Measurements from ENCODE around the gene TNNT1.
A peak's percentile ranks its signal among the peaks of the same experiment; 100 is the strongest.

The TNNT1 gene

DNA sequence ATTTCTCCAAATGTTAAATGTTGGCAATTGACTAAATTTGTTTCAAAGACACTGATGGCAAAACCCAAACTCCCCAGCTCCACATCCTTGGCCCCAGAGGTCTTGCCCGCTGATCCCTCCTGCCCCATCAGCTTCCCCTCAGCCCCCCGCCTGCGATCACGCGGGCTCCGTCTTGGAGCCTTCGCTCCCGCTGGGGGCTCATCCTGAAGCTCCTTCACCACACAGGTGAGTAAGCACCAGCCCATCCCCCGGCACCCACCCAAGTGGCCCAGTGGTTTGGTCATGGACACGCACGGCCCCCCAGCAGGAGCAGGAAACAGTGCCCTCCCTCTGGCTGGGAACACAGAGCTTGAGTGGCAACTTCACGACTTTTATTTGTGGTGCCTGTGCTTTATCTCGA, 58.4 kb downstream of the TNNT1 start:
- DNase-seq (ENCODE audit: low read depth, low spot score), result no peak

DNA sequence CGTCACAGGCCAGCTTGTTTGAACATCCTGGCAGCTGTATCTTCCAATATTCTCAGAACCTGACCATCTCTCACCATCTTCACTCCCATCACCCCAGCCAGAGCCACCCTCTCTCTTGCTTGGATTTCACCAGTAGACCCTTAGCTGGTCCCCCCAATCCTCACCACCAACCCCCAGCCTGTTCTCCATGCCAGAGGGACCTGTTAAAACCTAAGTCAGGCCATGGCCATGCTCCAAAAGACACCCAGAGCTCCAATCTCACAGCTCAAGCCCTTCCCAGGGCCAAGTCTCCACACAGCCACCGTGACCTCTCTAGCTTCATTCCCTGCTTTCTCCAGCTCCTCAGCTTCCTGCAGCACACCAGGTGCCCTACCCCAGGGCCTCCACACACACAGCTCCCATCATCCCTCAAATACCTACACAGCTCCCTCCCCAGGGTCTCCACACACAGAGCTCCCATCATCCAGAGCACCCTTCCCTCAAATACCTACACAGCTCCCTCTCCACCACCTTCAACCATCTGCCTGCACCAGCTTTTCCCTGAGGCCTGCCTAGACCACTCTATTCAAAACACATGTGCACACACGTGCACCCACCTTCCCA, 59.6 kb downstream of the TNNT1 start:
- no peak for DNase-seq (ENCODE audit: low read depth, low spot score)

DNA sequence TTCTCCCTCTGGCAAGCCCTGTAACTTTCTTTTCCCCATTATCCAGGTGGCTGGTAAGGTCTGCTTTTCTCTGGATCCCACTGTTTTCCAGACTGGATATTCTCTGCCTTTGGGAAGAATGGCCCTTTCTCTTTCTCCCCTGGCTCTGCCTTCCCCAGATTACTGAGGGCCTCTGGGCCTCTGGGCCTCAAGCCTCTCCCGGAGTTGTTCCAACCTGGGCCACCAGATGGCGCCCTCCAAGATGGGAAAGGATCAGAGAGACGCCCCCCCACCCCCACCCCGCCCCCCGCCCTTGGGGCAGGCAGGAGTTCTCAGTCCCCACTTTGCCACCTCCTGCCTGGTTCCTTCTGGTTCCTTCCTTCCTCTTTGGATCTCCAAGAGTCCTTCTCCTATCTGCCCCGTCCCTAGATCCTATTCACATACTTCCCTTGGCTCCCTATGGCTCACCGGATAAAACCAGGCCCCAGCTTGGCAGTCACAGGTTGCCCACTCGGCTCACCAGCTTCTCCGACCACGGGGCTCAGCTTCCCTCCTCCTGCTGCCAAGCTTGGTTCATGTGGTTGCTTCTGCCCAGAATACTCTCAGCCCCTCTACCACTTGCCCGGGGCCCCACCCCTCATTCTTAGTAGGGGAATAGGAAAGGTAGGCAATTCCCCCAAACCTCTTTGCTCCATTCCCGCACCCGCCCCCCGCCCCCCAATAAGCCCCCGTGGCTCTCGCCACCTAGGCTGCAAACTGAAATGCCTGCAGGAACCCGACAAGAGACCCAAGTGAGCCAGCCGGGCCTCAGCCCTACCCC, 60.3 kb downstream of the TNNT1 start:
- DNase-seq (ENCODE audit: low read depth, low spot score), result peak; percentile 66

DNA sequence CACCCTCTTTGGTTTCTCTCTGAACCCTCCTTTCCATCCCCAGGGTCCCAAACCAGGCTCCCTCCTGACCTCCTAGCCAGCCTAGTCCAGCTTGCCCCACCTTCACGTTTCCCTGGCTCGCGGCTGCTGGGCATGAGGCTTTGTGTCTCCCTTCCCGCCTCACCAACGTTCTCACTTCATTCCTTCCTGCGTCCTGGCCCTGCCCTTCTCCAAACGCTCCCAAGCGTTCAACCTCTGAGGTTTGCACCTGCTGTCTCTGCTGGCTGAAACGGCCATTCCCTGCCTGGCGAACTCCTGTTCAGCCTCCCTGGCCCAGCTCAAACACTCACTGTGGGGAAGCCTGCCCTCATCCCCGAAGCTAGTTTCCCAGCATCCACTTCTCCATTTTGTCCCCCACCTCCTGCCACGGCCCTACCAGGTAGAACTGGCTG, 61.0 kb downstream of the TNNT1 start:
- DNase-seq (ENCODE audit: low read depth, low spot score), result no peak

DNA sequence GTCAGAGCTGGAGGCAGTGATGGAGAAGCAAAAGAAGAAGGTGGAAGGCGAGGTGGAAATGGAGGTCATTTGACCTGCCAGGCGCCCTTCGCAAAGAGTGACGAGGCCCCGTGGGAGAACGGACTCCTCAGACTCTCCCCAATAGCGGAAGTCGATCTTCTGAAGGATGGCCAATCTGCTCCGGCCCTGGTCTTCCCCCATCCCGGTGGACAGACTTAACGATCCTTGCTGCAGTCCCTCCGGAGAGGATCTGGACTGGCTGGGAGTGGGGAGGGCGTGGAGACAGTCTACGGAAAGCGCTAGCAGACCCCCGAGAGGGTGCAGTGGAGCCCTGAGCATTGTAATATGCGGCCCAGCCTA, 61.5 kb downstream of the TNNT1 start:
- no peak for DNase-seq (ENCODE audit: low read depth, low spot score)

DNA sequence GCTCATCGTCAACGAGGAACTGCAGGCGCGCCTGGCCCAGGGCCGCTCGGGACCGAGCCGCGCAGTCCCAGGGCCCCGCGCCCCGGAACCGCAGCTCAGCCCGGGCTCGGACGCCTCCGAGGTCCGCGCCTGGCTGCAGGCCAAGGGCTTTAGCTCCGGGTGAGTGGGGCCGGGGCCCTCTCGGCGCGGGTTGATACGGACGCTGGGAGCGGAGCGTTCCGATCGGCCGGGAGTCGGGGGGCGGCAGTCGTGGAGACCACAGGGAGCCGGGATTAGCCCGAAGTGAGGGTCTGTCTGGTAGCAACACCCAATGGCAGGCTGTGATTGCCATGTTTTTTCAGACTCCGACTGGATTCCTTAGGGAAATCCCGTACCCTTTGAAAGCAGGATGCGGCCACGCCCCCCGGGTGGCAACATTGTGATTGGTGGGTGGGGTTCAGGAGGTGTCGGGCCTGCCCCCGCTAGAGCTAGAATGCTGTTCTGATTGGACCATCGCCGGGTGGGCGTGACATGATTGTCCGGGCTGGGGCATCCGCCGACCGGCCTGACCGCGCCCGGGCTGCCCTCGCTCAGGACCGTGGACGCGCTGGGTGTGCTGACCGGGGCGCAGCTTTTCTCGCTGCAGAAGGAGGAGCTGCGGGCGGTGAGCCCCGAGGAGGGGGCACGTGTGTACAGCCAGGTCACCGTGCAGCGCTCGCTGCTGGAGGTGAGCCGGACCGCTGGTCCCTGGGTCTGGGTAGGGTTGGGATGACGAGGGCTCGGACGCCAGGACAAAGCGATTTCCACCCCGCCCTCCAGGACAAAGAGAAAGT, 62.1 kb downstream of the TNNT1 start:
- DNase-seq (ENCODE audit: low read depth, low spot score), result peak; percentile 27

DNA sequence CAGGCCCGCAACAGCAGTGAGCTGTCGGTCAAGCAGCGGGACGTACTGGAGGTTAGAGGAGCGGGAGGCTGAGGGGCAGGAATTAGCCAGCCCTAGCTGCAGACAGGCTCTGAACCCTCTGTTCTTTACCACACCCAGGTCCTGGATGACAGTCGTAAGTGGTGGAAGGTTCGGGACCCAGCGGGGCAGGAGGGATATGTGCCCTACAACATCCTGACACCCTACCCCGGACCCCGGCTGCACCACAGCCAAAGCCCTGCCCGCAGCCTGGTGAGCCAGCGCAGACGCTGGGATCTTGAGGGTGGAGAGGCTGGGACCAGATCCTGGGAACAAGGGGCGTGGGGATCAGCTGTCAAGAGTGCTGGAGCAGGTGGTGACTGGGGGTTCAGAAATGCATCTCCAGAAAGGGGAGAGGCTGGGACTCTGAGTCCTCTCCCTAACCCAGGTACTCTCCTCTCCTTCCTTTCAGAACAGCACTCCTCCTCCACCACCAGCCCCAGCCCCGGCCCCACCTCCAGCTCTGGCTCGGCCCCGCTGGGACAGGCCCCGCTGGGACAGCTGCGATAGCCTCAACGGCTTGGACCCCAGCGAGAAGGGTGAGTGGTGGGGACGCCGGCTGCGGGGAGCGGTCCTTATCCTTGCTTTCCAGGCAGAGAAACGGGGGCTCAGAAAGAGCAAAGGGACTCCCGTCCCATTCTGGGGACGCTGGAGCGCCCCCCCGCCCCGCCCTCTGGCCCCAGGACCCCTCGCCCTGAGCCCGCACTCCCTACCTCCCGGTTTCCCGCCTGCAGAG, 62.9 kb downstream of the TNNT1 start:
- DNase-seq (ENCODE audit: low read depth, low spot score), result no peak

DNA sequence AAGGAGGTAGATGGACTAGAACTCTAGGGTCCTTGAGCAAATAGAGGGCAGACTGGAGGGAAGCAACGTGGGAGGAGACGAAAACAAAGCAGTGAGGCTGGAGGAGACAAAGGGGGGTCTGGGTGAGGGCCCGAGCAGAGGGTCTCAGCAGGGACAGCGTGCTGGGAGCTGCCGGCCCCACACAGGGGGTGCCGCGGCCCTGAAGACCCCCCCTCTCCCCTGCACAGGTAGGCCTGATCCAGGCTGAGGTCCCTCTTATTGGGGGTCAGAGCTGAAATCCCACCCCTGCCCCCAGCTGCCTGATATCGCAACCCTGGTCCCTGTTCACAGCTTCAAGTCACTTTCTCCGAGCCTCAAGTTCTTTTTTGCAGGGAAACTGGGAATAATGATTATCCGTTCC, 64.6 kb downstream of the TNNT1 start:
- no peak for DNase-seq (ENCODE audit: low read depth, low spot score)

DNA sequence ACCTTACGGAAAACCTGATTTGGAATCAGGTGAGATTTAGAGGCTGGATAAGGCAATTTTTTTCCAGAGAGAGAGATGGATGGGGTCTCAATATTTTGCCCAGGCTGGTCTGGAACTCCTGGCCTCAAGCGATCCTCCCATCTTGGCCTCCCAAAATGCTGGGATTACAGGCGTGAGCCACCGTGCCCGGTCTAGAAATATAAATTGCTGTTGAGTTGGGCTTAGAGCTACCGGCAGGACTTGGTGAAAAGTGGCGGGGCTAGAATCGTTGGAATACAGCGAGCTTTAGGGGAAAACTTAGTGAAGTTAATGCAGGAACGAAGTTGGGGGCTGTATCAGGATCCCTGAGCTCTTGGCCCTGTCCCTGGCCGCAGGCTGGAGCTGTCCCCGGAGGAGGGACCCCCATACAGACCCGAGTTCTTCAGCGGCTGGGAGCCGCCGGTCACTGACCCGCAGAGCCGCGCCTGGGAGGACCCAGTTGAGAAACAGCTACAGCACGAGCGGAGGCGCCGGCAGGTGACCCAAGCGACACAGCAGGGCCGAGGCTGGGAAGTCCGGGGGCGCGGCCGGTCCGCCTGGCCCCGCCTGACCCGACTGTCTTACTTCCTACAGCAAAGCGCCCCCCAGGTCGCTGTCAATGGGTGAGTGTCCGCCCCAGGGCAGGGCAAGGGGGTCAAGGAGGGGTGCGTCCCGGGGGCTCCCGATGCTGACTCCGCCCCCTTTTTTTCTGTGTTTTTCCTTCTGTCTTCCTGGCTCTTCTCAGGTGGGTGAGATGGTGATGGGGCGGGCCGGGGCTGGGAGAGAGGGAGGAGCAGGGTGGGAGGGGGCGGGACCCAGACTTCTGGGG, 65.8 kb downstream of the TNNT1 start:
- DNase-seq (ENCODE audit: low read depth, low spot score), result no peak

Measured in activated naive CD8-positive, alpha-beta T cell treated with anti-CD3 and anti-CD28 coated beads, Interleukin-2, amount 50 U/mL, for 16 hours (primary cell).